Mucosa of stomach (tissue), 1 donor: ENCODE data around the gene KIAA0753.
A peak's percentile ranks its signal among the peaks of the same experiment; 100 is the strongest.

ENCODE experiments used
- H3K27me3 ChIP-seq: one replicate; pipeline ENCODE4 v1.7.0; 2013; ENCODE audit warnings: mild to moderate bottlenecking, low read length; ENCODE audit not compliant: control insufficient read depth, insufficient read depth
- H3K36me3 ChIP-seq: one replicate; pipeline ENCODE4 v1.7.0; 2013; ENCODE audit warnings: low read length; ENCODE audit not compliant: control insufficient read depth, insufficient read depth
- H3K4me1 ChIP-seq: one replicate; pipeline ENCODE4 v1.7.0; 2013; ENCODE audit warnings: mild to moderate bottlenecking, low read length; ENCODE audit not compliant: control insufficient read depth, insufficient read depth
- H3K4me3 ChIP-seq: one replicate; pipeline ENCODE4 v1.7.0; 2013; ENCODE audit warnings: low read length
- H3K9ac ChIP-seq: one replicate; pipeline ENCODE4 v1.7.0; 2013; ENCODE audit warnings: mild to moderate bottlenecking, low read length, moderate library complexity
- H3K9me3 ChIP-seq: one replicate; pipeline ENCODE4 v1.7.0; 2013; ENCODE audit warnings: mild to moderate bottlenecking, low read length, moderate library complexity; ENCODE audit not compliant: control insufficient read depth
- donor health status: Pancreatic carcinoma.

Gene KIAA0753

DNA sequence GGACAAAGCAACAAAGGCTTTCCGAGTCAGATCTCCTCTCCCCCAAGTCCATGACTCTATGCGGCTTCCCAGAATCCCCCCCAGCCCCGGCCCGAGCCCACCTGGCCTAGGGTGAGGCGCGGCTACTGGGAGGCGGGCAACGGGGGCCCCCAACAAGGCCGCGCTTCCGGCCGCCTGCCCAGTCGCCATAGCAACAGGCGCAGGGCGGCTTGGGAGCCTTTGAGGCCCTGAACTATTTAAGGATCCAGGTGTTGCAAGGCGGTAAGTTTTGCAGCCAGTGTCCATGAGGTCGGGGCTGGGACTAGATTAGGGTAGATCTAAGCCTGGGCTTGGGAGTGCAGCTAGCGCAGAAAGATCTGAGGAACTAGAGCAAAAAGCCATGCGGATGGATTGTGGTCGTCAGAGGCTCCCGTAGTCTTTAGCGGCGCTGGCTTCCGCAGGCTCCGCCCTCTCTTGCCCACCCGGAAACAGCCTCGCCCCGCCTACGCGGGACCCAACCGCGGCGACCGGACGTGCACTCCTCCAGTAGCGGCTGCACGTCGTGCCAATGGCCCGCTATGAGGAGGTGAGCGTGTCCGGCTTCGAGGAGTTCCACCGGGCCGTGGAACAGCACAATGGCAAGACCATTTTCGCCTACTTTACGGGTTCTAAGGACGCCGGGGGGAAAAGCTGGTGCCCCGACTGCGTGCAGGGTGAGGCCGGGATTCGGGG is at the start of gene KIAA0753, which contains the start of gene TXNDC17:
Gene KIAA0753, minus strand, starts transcription at position 176 of the 711 bp plus-strand sequence. CDS start 5,608 bp downstream, outside the sequence.
Gene TXNDC17, plus strand, starts transcription at position 525 of the 711 bp plus-strand sequence. Its CDS starts 23 bp downstream, at position 548.
- Histone ChIP-seq H3K4me3 (peak within 1 kb of the TSS; percentile 88), H3K27me3 (no peaks in the 10 kb centered on the region), H3K9ac (peak within 1 kb of the TSS; percentile 62), H3K9me3 (no peaks in the 10 kb centered on the region), H3K4me1 (peaks cover 21% of the 10 kb centered on the region), H3K36me3 (no peaks in the 10 kb centered on the region)

DNA sequence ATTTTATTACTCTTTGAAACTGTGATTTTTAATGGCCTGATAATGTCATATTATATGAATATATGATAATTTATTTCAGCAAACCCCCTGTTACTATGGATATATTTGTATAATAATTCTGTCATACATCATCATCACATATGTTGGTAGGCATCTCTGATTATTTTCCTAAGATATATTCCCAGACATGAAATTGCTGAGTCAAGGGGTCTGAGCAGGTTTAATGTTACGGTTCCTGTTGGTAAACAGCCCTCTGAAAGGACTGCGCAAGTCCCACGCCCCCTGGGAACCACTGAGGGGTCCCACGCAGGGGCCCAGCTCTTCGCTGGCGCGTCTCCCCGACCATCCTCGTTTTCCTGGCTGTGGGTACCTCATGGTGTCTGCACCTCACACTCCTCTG is 48.4 kb upstream of the KIAA0753 start:
- Histone ChIP-seq H3K27me3 (peaks cover 5% of the 10 kb centered on the region), H3K9me3 (no peaks in the 10 kb centered on the region), H3K9ac (no peak overlapping the region), H3K4me3 (no peak overlapping the region), H3K4me1 (peaks cover 1% of the 10 kb centered on the region), H3K36me3 (no peaks in the 10 kb centered on the region)

DNA sequence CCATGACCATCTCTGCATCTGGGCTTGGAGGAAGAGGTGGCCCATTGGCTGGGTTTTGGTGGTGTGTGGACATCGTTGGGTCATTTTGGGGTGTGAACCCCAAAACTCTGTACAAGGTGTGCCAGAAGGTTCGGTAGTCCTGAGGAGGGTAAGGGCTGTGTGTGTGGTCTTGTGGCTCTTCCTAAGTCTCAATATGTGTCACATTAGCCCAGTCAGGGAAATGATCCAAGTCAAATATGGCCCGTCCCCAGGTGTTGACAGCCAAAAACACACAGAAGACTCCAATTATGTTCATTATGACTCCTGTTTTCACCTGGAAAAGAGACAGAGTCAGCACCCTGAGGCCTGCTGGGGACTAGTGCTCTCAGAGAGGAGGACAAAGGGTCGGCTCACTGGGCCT is 45.5 kb upstream of the KIAA0753 start:
- H3K27me3 ChIP-seq: no peaks in the 10 kb centered on the region
- H3K9me3 ChIP-seq: no peaks in the 10 kb centered on the region
- no peak overlapping the region for H3K4me3 ChIP-seq
- H3K9ac ChIP-seq: no peak overlapping the region
- no peaks in the 10 kb centered on the region for H3K36me3 ChIP-seq
- H3K4me1 ChIP-seq: peaks cover 12% of the 10 kb centered on the region

DNA sequence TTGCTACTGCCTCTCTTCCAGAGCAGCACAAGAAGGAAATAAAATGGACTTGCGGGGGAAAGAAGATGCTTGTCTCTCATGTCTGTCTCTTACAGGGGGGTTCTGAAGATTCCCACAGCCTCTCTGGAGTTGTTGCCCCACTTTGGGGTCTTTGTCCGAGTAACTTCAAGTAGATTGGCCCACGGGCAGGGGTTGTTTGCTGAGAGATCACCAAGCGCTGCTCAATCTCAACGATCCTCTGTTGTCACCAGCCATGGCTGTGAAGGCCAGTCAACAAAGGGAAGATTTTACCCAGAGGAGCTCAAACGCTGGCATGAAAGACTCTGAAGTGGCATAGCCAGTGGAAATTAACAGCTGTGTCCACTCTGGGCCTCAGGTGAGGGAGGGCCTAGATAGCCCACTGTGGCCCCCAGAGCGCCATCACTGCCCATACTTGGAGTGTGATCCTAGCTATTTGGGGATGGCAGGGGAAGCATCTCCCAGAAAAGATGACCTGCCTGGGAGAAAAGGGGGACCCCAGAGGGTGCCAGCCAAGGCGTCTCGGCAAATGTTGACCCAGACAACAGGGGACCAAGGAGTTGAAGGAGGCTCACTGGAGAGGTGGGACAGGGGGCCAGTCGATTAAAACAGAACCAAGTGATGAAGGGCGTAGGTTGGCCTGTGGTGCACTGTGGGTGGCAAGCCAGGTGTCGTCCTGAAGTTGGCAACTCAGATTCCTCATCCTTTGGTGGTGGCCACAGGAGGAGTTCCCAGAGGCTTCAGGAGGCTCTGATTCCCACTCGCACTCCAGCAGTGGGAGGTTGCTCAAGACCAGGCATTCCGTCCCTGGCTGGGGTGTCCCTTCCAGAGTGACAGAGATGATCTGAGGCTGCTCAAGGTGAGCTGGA is 44.6 kb upstream of the KIAA0753 start:
- Histone ChIP-seq H3K27me3 (no peaks in the 10 kb centered on the region), H3K9ac (no peak overlapping the region), H3K4me1 (peaks cover 12% of the 10 kb centered on the region)

DNA sequence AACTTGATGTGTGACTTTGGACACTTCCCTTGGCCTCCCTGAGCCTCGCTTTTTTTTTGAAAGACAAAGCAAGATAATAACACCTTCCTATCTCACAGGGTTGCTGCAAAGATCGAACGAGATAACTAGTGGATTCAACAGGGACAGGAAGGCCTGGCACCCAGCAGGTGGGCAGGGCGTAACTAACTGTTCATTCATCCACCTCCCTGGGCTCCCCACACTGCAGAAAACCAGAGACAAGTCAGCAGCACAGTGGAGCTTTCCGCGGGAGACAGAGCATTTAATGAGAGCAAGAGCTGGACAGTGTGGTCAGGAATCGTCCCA is 43.9 kb upstream of the KIAA0753 start:
- Histone ChIP-seq H3K9ac (no peak overlapping the region), H3K36me3 (no peaks in the 10 kb centered on the region), H3K9me3 (no peaks in the 10 kb centered on the region), H3K4me1 (peaks cover 12% of the 10 kb centered on the region), H3K27me3 (no peaks in the 10 kb centered on the region), H3K4me3 (no peak overlapping the region)

More for the DNA sequence above, 44.6 kb upstream of the KIAA0753 start:
- no peak overlapping the region for H3K4me3 ChIP-seq
- no peaks in the 10 kb centered on the region for H3K9me3 ChIP-seq
- H3K36me3 ChIP-seq: no peaks in the 10 kb centered on the region

DNA sequence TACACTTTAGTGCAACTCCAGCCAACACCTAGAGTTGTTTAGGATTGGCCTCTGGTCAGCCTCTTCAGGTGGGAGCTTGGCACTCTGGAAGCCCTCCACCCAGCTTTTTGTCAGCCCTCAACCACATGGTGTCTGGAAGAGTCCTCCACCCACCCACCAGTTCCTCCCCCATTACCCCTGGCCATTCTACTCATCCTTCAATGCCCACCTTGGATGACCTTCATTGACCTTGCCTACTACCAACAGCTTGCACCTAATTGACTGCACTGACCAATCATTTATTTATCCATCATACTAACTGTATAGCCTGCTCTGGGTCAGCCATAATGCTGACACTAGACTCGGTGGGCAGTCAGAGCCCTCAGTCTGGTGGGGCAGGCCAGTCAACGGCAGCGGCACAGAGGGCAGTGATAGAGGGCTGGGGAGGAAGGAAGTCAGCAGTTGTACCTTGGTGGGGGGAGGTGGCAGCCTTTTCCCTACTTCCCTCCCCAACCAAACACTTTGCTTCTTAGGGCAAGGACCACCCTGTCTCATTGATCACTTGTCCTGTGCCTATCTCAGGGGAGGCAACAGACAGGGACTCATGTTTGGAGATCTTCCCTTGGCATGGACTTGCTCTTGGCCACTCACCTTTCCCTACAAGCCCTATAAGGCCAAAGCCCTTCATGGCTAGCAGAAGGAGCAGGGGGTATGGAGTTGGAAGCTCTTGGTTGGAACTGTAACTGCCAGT is 43.4 kb upstream of the KIAA0753 start:
- H3K36me3 ChIP-seq: no peaks in the 10 kb centered on the region
- no peaks in the 10 kb centered on the region for H3K27me3 ChIP-seq
- no peak overlapping the region for H3K9ac ChIP-seq
- peaks cover 12% of the 10 kb centered on the region for H3K4me1 ChIP-seq
- no peaks in the 10 kb centered on the region for H3K9me3 ChIP-seq
- no peak overlapping the region for H3K4me3 ChIP-seq

DNA sequence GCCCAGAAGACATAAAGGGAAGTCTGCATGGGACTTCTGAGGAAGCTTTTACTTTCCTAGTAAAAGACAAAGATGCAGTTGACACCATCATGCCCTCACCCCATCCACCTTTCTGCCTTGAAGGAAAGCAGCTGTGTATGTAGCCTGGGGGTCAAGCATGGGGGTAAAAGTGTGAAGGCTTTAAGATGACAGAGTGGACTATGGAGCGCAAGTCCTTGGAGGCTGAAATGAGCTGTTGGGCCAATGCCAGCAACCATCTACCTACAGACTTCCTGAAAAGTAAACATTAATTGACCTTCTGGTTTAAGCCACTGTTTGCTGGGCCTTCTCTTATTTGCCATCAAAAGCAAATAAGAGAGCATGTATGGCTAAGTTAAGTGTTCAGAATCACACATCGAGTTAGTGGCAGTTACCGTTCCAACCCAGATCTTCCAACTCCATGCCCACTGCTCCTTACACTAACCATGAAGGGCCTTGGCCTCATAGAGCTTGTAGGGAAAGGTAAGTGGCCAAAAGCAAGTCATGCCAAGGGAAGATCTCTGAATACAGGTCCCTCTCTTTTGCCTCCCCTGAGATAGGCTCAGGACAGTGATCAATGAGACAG is 42.7 kb upstream of the KIAA0753 start:
- H3K4me1 ChIP-seq: peaks cover 12% of the 10 kb centered on the region
- H3K4me3 ChIP-seq: no peak overlapping the region
- no peaks in the 10 kb centered on the region for H3K36me3 ChIP-seq
- H3K9ac ChIP-seq: no peak overlapping the region
- H3K9me3 ChIP-seq: no peaks in the 10 kb centered on the region
- no peaks in the 10 kb centered on the region for H3K27me3 ChIP-seq

DNA sequence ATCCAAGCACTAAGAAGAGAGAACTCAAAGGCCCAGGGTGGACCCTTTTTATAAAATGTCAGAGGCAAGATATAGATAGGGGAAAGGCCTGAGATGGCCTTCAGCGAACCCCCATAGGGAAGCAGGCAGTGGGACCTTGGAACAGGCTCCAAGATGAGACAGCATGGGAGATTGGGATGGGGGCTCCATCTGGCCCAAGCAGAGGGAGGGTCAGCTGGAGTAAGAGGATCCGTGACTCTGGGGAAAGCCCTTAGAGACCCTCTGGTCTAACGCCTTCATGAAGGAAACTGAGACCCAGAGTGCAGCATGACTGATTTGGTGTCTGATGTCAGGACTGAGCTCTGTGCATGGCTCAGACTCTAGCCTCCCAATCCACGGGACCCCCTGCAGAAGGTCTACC is 41.8 kb upstream of the KIAA0753 start:
- H3K4me1 ChIP-seq: peaks cover 13% of the 10 kb centered on the region
- no peak overlapping the region for H3K9ac ChIP-seq
- H3K4me3 ChIP-seq: no peak overlapping the region
- no peaks in the 10 kb centered on the region for H3K9me3 ChIP-seq
- H3K27me3 ChIP-seq: no peaks in the 10 kb centered on the region
- no peaks in the 10 kb centered on the region for H3K36me3 ChIP-seq

DNA sequence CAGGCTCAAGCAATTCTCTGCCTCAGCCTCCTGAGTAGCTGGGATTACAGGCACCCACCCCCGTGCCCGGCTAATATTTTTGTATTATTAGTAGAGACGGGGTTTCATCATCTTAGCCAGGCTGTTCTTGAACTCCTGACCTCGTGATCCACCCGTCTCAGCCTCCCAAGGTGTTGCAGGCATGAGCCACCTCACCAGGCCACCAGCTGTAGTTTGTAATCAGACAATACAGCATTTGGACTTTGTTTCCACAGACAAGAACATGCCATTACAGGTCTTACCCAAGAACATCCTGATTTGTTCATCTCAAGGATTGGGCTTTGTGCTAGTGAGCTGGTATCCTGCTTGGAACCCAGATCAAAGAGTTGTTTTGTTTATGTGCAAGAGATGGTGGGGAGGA is 41.2 kb upstream of the KIAA0753 start:
- Histone ChIP-seq H3K4me1 (peaks cover 20% of the 10 kb centered on the region), H3K27me3 (peaks cover 5% of the 10 kb centered on the region), H3K36me3 (no peaks in the 10 kb centered on the region), H3K9ac (no peak overlapping the region), H3K9me3 (no peaks in the 10 kb centered on the region), H3K4me3 (no peak overlapping the region)

DNA sequence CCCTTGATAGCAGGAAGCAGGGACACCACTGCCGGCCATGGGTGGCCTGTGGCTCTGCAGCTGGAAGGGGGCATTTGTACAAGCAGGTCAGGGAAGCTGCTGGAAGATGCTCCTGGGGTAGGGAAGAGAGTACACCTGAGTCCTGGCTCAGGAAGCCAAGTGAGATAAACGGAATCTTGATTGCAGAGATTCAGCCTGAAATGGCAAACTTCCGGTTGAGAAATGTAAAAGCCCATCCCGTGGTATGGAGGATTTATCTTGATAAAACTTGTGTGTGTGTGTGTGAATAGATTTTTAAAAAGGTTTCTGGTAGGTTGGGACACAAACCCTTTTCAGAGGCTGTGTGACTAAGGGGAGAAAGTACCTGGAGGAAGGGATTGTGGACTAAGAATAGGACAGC is 40.7 kb upstream of the KIAA0753 start:
- H3K4me1 ChIP-seq: peaks cover 24% of the 10 kb centered on the region
- peaks cover 6% of the 10 kb centered on the region for H3K27me3 ChIP-seq
- H3K36me3 ChIP-seq: no peaks in the 10 kb centered on the region
- no peak overlapping the region for H3K4me3 ChIP-seq
- no peaks in the 10 kb centered on the region for H3K9me3 ChIP-seq
- no peak overlapping the region for H3K9ac ChIP-seq

DNA sequence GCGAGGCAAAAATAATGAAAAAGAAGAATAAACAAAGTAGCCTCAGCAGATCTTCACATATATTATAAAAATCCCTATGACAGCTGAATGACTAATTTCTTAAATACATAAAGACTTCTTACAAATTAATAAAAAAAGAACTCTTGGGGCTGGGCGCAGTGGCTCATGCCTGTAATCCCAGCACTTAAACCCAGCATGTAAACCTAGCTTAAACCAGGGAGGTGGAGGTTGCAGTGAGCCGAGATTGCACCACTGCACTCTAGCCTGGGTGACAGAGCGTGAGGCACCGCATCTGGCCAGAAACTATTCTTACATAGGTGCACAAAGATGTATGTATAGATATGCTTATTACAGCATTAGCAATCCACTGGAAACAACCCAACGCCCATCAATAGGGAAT is 38.7 kb upstream of the KIAA0753 start:
- Histone ChIP-seq H3K4me1 (peaks cover 24% of the 10 kb centered on the region), H3K9me3 (no peaks in the 10 kb centered on the region), H3K9ac (no peak overlapping the region), H3K27me3 (peaks cover 6% of the 10 kb centered on the region), H3K36me3 (no peaks in the 10 kb centered on the region), H3K4me3 (no peak overlapping the region)
